H1 (cell line): ENCODE measurements around the gene PRR12. TPM values are rescaled to one million over a fixed set of nuclear protein-coding genes. Genes with fewer than 3 reads are reported as not detected.
"Not testable (repeated sequence)": the region's sequence is repeated elsewhere in the genome, so short reads cannot be mapped to it uniquely, and the experiment has no call there.

Experiments
- CTCF ChIA-PET: fragments of 300-600 bp; sonication (Branson Sonifier 250); formaldehyde crosslinking; loops from one replicate; lab custom pipeline; 2021; ENCODE audit not compliant: partially characterized antibody; lab: Charles Lee
- POLR2A ChIA-PET: fragments of 300-600 bp; sonication (Branson Sonifier 250); formaldehyde crosslinking; loops from one replicate; lab custom pipeline; 2021; ENCODE audit warnings: inconsistent platforms; ENCODE audit not compliant: partially characterized antibody; lab: Charles Lee
- DNase-seq, 2 experiments: peaks; one replicate each; pipeline versions ENCODE4 v3.0.0 to v3.0.0-alpha.2; 2010 to 2022; ENCODE audit warnings: low spot score in 2 of 2, low read depth in 1 of 2, mixed read lengths in 1 of 2
- FAIRE-seq: peaks from 2 replicates; lab custom pipeline; 2011; peaks lifted over from hg19 to GRCh38; lab: Jason Lieb, UNC
- H2AFZ ChIP-seq: 2 replicates; pipeline ENCODE4 v1.8.1; 2012; ENCODE audit warnings: low read length, inconsistent platforms
- H2AK5ac ChIP-seq: 2 replicates; pipeline ENCODE4 v1.6.1; 2013; ENCODE audit warnings: low read depth, low read length
- H2BK120ac ChIP-seq: replicated peaks from 2 replicates; pipeline ENCODE3; 2013; ENCODE audit warnings: low read depth, low read length, inconsistent platforms
- H2BK12ac ChIP-seq: 2 replicates; pipeline ENCODE4 v1.6.1; 2013; ENCODE audit warnings: low read depth, low read length
- H2BK15ac ChIP-seq: 2 replicates; pipeline ENCODE4 v1.6.1; 2013; ENCODE audit warnings: low read length
- H2BK20ac ChIP-seq: 2 replicates; pipeline ENCODE4 v1.6.1; 2013; ENCODE audit warnings: low read length
- H2BK5ac ChIP-seq: 2 replicates; pipeline ENCODE4 v1.6.1; 2013; ENCODE audit warnings: low read depth, low read length
- H3K14ac ChIP-seq: 2 replicates; pipeline ENCODE4 v1.6.1; 2013; ENCODE audit warnings: inconsistent platforms; ENCODE audit not compliant: insufficient read length
- H3K18ac ChIP-seq: 2 replicates; pipeline ENCODE4 v1.6.1; 2013; ENCODE audit warnings: low read length; ENCODE audit errors: extremely low read depth
- H3K23ac ChIP-seq: 2 replicates; pipeline ENCODE4 v1.6.1; 2013; ENCODE audit warnings: inconsistent platforms; ENCODE audit not compliant: insufficient read length
- H3K23me2 ChIP-seq: 2 replicates; pipeline ENCODE4 v1.6.1; 2013; ENCODE audit warnings: low read depth, low read length
- H3K27ac ChIP-seq: 2 replicates; pipeline ENCODE4 v1.6.1; 2011; ENCODE audit warnings: low read depth, low read length, inconsistent platforms
- H3K27me3 ChIP-seq, 4 experiments: replicated peaks in 1 of 4; 1 replicate in 1 of 4; 2 replicates in 3 of 4; pipeline versions ENCODE4 v1.6.1 to v1.8.1; 2011 to 2013; ENCODE audit warnings: low read length in 3 of 4, mild to moderate bottlenecking in 3 of 4, inconsistent platforms in 2 of 4, mixed read lengths in 2 of 4, moderate library complexity in 1 of 4; ENCODE audit not compliant: control insufficient read depth in 3 of 4, insufficient read depth in 3 of 4; ENCODE audit errors: extremely low read depth in 1 of 4
- H3K36me3 ChIP-seq, 4 experiments: 2 replicates each; pipeline versions ENCODE4 v1.6.1 to v1.8.1; 2011 to 2013; ENCODE audit warnings: mild to moderate bottlenecking in 4 of 4, low read length in 3 of 4, moderate library complexity in 2 of 4, control low read depth in 1 of 4, inconsistent platforms in 1 of 4; ENCODE audit not compliant: insufficient read depth in 4 of 4, control insufficient read depth in 2 of 4
- H3K4ac ChIP-seq: replicated peaks from 2 replicates; pipeline ENCODE3; 2013; ENCODE audit warnings: low read length, low read depth, mixed read lengths, inconsistent platforms; ENCODE audit not compliant: insufficient read length
- H3K4me1 ChIP-seq, 4 experiments: replicated peaks in 1 of 4; 1 replicate in 1 of 4; 2 replicates in 3 of 4; pipeline versions ENCODE4 v1.6.1 to v1.8.1; 2011 to 2013; ENCODE audit warnings: low read length in 3 of 4, inconsistent platforms in 2 of 4, mixed read lengths in 1 of 4; ENCODE audit not compliant: insufficient read depth in 4 of 4, control insufficient read depth in 3 of 4
- H3K4me2 ChIP-seq, 2 experiments: 2 replicates each; pipeline versions ENCODE4 v1.6.1 to v1.8.1; 2011 to 2013; ENCODE audit warnings: low read depth in 2 of 2, low read length in 2 of 2, control low read depth in 1 of 2, inconsistent platforms in 1 of 2, mild to moderate bottlenecking in 1 of 2; ENCODE audit not compliant: insufficient read depth in 1 of 2
- H3K4me3 ChIP-seq, 4 experiments: fragments of 200-600, 300-600 bp in 1 of 4; sonication (generic), shearing (Covaris generic), sonication (Bioruptor Twin) in 1 of 4; 2 replicates each; pipeline versions ENCODE4 v1.5.1 to v1.8.1; 2011 to 2016; ENCODE audit warnings: low read length in 4 of 4, low read depth in 3 of 4, control low read depth in 2 of 4, inconsistent platforms in 2 of 4, mild to moderate bottlenecking in 2 of 4, mixed read lengths in 1 of 4, moderate library complexity in 1 of 4; ENCODE audit not compliant: insufficient read depth in 2 of 4; ENCODE audit errors: extremely low read depth in 1 of 4
- H3K56ac ChIP-seq: replicated peaks from 2 replicates; pipeline ENCODE3; 2013; ENCODE audit warnings: low read depth, mild to moderate bottlenecking, mixed read lengths, low read length, inconsistent platforms; ENCODE audit not compliant: insufficient read length
- H3K79me1 ChIP-seq: 2 replicates; pipeline ENCODE4 v1.6.1; 2013; ENCODE audit warnings: low read depth, low read length, control low read depth
- H3K79me2 ChIP-seq, 2 experiments: 2 replicates each; pipeline versions ENCODE4 v1.6.1 to v1.8.1; 2012 to 2013; ENCODE audit warnings: low read length in 2 of 2, mild to moderate bottlenecking in 2 of 2, inconsistent platforms in 1 of 2; ENCODE audit not compliant: insufficient read depth in 2 of 2, control insufficient read depth in 1 of 2
- H3K9ac ChIP-seq, 4 experiments: replicated peaks in 1 of 4; 1 replicate in 1 of 4; 2 replicates in 3 of 4; pipeline versions ENCODE4 v1.6.1 to v1.8.1; 2011 to 2013; ENCODE audit warnings: low read depth in 3 of 4, low read length in 3 of 4, control low read depth in 2 of 4, mild to moderate bottlenecking in 2 of 4, moderate library complexity in 2 of 4, inconsistent platforms in 1 of 4; ENCODE audit errors: extremely low read depth in 1 of 4
- H3K9me3 ChIP-seq, 2 experiments: 2 replicates each; pipeline versions ENCODE4 v1.6.1 to v1.8.1; 2012 to 2013; ENCODE audit warnings: mild to moderate bottlenecking in 2 of 2, moderate library complexity in 2 of 2, control low read depth in 1 of 2, inconsistent platforms in 1 of 2, low read depth in 1 of 2, low read length in 1 of 2, mixed read lengths in 1 of 2; ENCODE audit not compliant: insufficient read depth in 2 of 2
- H4K20me1 ChIP-seq, 2 experiments: replicated peaks in 1 of 2; 2 replicates each; pipeline versions ENCODE3 to v1.8.1; 2011 to 2013; ENCODE audit warnings: inconsistent platforms in 2 of 2, low read length in 2 of 2, mild to moderate bottlenecking in 1 of 2; ENCODE audit not compliant: insufficient read depth in 2 of 2, control insufficient read depth in 1 of 2
- H4K5ac ChIP-seq: 2 replicates; pipeline ENCODE4 v1.6.1; 2013; ENCODE audit warnings: low read length, low read depth, mixed read lengths, inconsistent platforms; ENCODE audit not compliant: insufficient read length
- H4K8ac ChIP-seq: 2 replicates; pipeline ENCODE4 v1.8.0; 2013; ENCODE audit warnings: mild to moderate bottlenecking, moderate library complexity, low read length, inconsistent platforms; ENCODE audit not compliant: insufficient read depth; ENCODE audit errors: extremely low read depth
- H4K91ac ChIP-seq: replicated peaks from 2 replicates; pipeline ENCODE3; 2013; ENCODE audit warnings: low read length, mixed read lengths, inconsistent platforms; ENCODE audit not compliant: insufficient read length
- CTBP2 ChIP-seq: IDR thresholded peaks from 2 replicates; pipeline ENCODE4 v1.7.0; 2011; ENCODE audit warnings: borderline replicate concordance, mild to moderate bottlenecking, moderate library complexity, mixed read lengths, low read length; ENCODE audit not compliant: insufficient read depth, insufficient read length
- TEAD4 ChIP-seq: IDR thresholded peaks from 2 replicates; pipeline ENCODE4 v1.6.1; 2012; ENCODE audit warnings: low read depth, low read length, inconsistent platforms, mixed read lengths
- WGBS, 2 experiments: shearing (Covaris generic) in 1 of 2; methylation state at CpG; one replicate each; pipeline versions ENCODE4 v1.1.6 to v1.1.7; 2013 to 2015; ENCODE audit warnings: low lambda C conversion rate in 2 of 2, mixed read lengths in 2 of 2, inconsistent platforms in 1 of 2, low coverage in 1 of 2, missing lambda C conversion rate in 1 of 2; ENCODE audit not compliant: insufficient replicate concordance in 2 of 2, insufficient coverage in 1 of 2, insufficient read length in 1 of 2; ENCODE audit errors: extremely low coverage in 1 of 2, missing lambda C conversion rate in 1 of 2; 5-methylcytosine and 5-hydroxymethylcytosine counted together
- polyA plus RNA-seq, 7 experiments: library from polyadenylated mRNA; depleted of rRNA in 3 of 7; stranded (reverse) in 5 of 7; unstranded in 2 of 7; fragments of >200 nt in 5 of 7; fragments of 200-250 nt in 2 of 7; gene quantifications; 1 replicate in 5 of 7; 2 replicates in 1 of 7; 4 replicates in 1 of 7; pipeline versions ENCODE4 v1.2.1 to v1.2.3, GENCODE V29; 2011 to 2013; ENCODE audit warnings: missing spikeins in 2 of 7, mixed read lengths in 2 of 7
- total RNA-seq: library from RNA; stranded (reverse); fragmentation: NEBNext Ultra II Directional; extraction: Animal tissue kit (Norgen Biotek cat#: 25700); gene quantifications from 2 replicates; pipeline ENCODE4 v1.2.1, GENCODE V29; 2021

PRR12 gene
- total and polyA plus RNA-seq, 2 of the 8 experiments (the other 6 are each of a cell fraction or from before 2014, with no cell fraction given) = 2.5 to 59.4 TPM

- no peak for TF ChIP-seq TEAD4
- no peak for TF ChIP-seq CTBP2
These were observed 26.0 kb downstream of the PRR12 start (continued) for GRCh38 chr19:49616945-49617344.

- not testable (repeated sequence) for H3K9me3 ChIP-seq, H3K23me2 ChIP-seq, H4K5ac ChIP-seq, H2BK20ac ChIP-seq, H3K79me1 ChIP-seq, H4K8ac ChIP-seq, H3K27ac ChIP-seq, H3K4me3 ChIP-seq, DNase-seq, H3K4me1 ChIP-seq, H3K56ac ChIP-seq, H2BK12ac ChIP-seq, H3K27me3 ChIP-seq, H3K4ac ChIP-seq, H3K18ac ChIP-seq, H2BK15ac ChIP-seq, H4K91ac ChIP-seq, H2AK5ac ChIP-seq, H3K23ac ChIP-seq, H3K14ac ChIP-seq, H2AFZ ChIP-seq, H3K9ac ChIP-seq, H2BK5ac ChIP-seq, FAIRE-seq, H3K4me2 ChIP-seq, H2BK120ac ChIP-seq
- Histone ChIP-seq H3K79me2 (peaks cover 0 to 12% of the 10 kb centered on the region in 2 experiments; a peak in 2 of 4 replicates), H4K20me1 (peaks cover 9 to 18% of the 10 kb centered on the region in 2 experiments), H3K36me3 (peaks cover 21 to 58% (median 43%) of the 10 kb centered on the region in 4 experiments)
- CTCF ChIA-PET = interaction anchor here (0.6 to 1.6 kb wide), 6 partner anchors 17 to 112 kb away, joined by 3 to 4 read pairs (median 4); no protein-coding TSS in a partner anchor
- 96% methylated on average over 12 of the region's 13 CpGs; no CpG with 5 or more reads in 1 of the 2 experiments for WGBS, 2 experiments
- POLR2A ChIA-PET = interaction anchor here (0.5 to 50.7 kb wide), 10 partner anchors 6 to 187 kb away, joined by 3 to 840 read pairs (median 4); partner anchors contain the start of genes NOSIP, PRMT1, PRR12 and RPS11
These were observed 26.9 kb downstream of the PRR12 start for GRCh38 chr19:49617860-49618259.
